Measurements from ENCODE around the gene TGFB3.

TGFB3 gene

DNA sequence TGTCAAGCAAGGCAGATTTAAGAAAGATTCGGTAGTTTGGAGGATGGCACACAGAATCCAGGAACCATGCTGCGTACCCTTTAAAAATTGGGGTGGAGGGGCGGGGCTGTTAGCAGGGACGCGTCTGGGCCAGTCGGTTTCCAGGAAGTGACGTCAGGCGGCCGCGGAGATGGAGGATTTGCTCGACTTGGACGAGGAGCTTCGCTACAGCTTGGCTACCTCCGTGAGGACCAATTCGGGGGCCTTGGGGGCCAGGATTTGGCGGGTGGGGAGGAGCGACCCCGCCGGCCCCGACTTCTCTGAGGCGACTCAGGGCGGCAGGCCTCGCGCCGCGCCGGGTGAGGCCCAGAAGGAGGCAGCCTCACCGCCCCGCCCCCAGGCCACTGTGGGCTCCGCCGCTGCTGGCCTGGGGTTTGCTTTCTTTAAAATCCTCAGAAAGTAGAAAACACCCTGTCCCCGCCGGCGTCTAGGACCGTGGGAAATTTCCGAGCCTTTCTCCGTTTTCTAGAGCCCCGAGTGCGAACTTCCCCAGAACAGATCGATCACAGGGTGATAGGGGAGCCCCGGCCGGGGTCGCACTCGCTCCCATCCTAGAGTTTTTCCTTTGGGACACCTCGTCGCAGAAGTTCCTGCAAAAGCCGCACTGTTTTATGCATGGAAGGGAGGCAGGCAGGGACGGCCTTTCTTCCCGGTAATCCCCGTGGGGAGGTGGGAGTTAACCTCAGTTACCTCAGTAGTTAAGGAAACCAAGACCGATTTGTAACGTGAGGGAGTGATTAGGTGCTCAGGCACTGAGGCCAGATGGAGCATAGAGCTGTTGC is 4.0 kb upstream of the TGFB3 start, which contains the start of gene IFT43:
TSS of gene IFT43 (plus strand) at position 146 of the 821 bp plus-strand sequence. CDS start at position 170, 24 bp downstream.
- no peak for FAIRE-seq

DNA sequence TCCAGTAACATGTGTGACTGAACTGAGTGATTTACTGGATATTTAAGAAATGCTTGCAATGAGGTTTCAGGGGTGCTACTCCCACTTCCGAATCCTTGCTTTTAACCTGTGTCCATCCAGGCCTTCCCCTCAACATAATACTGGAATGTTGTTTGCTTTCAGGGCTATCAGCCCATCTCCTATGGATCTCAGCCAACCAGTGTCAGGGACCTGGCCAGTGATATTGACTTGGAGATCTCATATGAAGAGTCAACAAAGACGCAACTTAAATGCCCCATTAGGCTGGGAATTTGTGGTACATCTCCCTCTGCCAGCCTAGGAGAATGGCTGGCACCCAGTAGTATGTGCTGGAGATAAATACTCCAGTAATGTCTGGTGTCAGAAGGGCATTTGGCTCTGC is 2.9 kb upstream of the TGFB3 start:
- no peak for FAIRE-seq

DNA sequence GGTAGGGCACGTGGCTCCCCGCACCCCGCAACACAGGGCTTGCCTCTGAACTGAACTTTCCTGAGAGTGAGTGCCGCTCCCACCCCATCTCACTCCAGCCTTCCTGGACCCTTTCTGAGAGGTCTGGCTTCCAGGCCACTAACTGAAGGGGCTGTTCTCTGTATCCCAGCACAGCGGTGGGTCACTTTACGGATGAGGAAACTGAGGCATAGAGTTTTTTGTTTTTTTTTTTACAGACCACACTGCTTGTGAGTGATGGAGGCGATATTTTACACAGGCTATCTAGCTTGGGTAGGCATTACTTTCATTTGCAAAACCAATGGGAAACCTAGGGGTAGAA is 1.2 kb upstream of the TGFB3 start:
- FAIRE-seq, result no peak

DNA sequence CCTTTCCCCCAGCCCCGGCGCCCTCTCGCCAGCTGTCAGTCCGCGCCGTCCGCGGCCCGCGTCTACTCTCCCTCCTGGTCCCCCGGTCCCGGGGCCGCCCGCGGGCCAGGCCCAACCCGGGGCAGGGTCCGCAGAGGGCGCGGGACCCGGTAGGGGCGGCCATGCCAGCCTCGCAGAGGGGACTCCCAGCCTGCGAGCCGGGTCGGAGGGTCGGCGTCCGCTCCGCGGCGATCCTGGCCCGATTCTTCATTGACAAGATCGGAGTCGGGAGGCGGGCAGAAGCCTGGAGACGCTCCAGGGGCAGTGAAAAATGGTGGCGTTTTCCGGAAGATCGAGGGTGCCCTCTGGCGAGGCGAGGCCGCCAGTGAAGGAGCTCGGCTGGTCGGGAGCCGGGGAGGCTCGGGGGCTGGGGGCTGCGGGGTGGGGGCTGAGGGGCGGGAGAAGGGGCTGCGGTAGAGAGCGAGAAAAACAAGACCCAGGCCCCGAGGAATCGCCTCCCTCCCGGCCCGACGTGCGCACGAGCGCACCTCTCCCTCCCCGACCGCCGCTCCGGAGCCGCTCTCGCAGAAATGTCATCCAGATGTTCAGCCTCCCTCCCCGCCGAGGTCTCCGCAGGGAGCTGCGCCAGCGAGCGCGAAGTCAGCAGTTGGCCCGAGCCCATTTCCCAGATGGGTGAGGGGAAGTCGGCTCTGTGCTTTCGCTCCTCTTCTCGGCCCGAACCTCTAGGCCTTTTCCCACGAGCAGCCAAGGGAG is 647 bp upstream of the TGFB3 start:
- no peak for FAIRE-seq

DNA sequence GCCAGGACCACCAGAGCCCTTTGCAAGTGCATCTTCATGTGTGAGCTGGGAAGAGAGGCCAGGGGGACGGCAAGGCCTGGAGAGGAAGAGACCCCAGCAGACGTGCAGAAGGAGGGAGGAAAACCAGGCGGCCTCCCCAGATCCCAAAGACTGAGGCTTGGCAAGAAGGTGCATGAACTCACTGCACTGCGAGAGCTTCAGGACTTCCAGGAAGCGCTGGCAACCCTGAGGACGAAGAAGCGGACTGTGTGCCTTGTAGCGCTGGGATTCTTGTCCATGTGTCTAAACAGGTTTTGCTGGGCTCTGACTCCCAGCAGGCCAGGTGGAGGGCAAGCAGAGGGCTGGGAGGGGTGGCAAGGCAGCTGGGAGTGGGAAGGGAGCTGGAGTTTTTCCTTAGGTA is 939 bp downstream of the TGFB3 start:
- no peak for FAIRE-seq

DNA sequence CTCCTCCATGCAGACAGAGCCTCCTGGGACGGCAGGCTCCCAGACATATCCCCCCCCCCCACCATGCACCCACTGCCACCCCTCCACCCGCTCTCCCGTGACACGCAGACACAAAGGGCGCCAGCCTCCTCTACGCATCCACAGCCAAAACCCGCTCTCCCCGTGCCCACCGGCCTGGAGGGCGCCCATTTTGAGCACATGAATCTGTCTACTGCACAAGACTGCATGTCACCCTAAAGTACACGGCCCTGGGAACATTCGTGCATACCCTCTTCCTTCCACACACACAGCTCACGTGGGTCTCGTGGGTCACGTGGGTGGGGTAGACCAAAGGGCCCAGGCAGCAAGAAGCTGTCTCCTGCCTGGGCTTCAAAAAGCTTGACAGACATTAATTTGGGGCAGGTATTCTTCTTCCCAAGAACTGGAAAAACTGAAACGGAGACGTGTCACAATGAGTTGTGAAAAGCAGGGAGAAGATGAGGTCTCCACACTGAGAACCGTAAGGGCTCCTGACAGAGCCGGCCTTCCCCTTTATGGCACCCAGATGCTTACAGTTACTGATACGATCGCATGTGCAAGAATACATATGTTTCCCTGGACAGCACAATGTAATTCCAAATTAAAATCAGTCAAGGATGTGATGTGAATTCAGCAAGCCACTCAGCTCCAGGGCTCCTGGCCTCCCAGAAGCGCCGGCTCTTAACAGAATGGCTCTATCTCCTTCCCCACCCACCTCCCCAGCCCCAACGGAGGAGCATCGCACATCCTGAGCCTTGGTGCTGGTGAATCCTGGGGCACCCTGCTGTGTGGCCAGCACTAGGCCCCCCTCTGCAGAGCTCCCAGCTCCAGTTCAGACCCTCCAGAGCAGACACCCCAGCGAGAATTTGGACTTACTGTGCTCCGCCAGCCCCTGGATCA is 1.9 kb downstream of the TGFB3 start:
- no peak for FAIRE-seq

DNA sequence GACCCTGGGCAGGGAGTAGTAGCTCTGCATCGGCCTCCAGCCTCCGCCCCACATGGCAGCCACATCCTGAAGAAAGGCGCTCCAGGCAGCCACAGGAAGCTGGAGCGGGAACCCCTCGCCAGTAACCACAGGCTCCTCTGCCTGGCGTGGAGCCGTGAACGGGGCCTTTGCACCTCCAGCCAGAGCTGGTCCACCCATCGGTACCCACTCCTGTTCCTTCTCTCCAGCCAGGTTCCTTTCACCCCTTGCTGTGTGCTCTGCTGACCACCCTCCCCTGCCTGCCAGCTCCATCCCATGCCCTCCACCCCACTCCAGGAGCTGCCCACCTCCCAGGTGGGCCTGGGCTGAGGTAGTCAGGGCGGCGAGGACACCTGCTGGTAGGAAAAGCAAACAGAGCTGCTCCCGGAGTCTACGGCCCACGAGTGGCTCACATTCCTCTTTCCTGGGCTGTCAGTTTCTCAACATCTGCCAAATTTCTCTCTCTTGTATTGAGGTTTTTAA is 2.7 kb downstream of the TGFB3 start:
- FAIRE-seq, result no peak

DNA sequence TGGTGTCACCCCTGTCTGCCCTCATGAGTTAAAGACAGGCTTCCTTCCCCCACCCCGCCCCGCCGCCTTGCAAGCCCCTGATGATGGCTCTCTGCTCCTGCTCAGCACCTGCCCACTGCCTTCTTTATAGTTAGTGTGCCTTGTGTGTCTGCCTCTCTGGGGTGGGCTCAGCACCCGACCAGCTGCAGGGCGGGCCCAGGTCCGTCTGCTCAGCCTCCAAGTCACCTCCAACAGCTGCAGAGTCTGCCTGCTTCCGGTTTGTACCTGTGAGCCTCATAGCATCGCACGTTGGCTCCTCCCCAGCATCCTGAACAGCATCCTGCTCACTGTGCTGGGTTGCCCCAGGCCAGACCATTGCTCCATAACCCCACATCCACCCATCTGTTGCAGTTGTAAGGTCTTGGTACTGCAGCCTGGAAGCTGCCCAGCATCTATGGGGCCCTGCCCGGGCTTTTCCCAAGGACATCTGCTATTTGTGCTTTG is 3.5 kb downstream of the TGFB3 start:
- no peak for FAIRE-seq

DNA sequence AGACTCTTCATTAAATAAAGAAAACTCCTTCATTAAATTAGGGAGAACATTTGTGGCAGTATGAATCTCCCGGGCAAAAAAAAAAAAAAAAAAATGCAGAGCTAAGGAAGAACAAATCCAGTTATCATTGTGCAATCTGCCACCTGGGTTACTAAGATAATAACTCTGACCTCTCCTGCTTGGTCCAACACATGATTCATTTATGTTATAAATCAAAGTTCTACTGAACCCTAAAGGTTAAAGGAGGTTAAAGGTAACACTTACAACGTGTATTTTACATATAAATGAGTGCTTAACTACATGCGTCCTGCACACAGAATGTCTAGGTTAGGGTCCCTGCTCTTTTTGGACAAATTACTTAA is 4.2 kb downstream of the TGFB3 start:
- no peak for FAIRE-seq

DNA sequence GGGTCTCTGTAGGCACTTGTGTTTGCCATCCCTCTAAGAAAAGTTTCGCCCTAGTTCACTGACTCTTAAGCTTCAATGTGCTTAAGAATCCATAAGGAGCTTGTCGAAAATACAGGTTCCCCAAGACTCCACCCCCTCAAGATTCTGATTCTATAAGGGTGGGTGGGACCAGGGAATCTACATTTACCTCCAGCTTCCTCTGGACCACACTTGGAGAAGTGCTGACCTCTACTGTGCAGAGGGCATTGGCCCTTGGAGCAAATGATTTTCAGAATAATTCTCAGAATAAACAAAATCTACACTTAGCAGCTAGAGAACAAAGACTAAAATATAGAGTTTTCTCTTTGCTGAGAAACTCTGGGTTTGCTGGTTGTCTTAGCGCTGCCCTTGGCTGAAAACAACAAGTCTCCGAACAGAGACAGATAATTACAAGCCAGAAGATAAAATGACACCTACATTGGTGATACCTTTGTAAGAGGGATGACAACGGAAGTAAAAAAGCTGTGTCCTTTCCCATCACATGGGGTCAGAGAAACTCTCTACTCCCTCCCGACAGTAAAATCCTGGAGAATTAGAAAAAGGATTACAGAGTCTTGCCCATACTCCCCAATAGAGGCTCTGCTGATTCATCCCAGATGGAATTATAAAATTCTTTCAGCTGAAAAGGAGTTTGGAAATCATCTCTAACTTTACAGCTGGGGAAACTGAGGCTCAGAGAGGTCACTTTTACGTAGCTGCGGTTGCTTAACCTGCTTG is 4.8 kb downstream of the TGFB3 start:
- no peak for FAIRE-seq

DNA sequence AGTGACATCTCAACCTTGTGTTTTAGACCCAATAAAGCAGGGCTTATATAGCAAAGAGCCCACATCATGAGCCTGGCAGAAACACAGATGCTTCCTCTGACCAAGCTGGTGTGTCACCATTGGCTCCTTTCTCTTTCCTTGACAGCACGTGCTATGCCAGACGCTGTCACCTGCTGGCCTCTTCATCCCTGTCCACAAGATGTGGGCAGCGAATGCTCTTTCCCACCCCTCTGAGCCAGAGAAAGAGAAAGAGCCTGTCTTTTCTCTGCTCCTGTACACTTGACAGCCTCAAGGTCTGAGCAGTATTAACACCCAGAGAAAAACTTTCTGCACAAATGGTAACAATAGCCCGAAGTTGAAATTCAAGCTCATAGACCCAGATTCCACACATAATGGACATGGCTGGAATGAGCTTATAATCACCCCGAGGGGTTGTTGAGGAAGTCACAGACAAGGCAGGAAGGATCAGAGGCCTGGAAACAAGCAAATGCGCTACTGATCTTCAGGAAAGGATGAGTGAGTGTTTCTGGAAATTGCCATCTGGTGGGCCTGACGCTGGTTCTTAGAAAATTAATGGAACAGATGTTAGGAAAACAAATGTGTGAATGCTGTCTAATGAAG is 8.9 kb downstream of the TGFB3 start:
- FAIRE-seq, result no peak

DNA sequence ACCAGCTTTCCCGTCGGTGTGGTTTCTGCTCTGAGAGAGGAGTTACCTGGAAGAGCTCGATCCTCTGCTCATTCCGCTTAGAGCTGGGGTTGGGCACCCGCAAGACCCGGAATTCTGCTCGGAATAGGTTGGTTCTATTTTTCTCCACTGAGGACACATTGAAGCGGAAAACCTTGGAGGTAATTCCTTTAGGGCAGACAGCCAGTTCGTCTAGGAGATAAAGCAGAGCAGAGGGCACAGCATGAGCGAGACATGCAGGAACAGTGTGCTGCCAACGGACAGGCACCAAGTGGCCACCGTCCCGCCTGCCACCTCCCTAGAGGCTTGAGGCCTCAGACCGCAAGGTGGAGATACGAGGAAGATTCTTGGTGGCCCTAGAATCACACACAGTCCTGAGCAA is 10.3 kb downstream of the TGFB3 start:
- FAIRE-seq, result no peak

DNA sequence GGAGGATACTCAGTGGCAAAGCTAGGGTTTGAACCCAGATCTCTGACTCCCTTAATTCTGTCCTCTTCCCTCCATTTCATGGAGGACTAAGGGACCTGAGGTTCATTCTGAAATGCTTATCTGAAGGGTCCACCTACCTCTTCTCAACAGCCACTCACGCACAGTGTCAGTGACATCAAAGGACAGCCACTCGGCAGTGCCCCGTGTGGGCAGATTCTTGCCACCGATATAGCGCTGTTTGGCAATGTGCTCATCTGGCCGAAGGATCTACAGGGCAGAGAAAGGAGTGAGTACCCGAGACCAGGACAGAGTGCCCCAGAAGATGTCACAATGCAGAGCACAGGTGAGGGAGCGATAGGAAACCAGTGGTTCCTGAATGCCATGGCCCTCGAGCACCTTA is 10.8 kb downstream of the TGFB3 start:
- FAIRE-seq, result no peak

DNA sequence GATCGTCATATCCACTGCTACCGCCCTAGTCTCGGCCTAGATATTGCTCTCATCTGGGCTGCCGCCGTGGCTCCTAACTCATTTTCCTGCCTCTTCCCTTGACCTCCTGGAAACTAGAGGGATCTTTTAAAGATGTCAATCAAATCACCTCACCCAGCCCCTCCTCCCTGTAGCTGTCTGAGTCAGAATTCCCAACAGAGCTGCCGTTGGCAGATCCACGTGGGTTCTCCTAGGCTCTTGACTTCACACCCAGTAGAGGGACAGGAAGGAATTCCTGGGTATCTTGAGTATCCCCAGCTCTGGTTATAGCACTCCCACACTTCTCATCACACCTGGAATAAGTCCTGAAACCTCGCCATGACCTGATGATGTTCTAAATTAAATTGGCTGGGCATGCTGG is 11.9 kb downstream of the TGFB3 start:
- no peak for FAIRE-seq

DNA sequence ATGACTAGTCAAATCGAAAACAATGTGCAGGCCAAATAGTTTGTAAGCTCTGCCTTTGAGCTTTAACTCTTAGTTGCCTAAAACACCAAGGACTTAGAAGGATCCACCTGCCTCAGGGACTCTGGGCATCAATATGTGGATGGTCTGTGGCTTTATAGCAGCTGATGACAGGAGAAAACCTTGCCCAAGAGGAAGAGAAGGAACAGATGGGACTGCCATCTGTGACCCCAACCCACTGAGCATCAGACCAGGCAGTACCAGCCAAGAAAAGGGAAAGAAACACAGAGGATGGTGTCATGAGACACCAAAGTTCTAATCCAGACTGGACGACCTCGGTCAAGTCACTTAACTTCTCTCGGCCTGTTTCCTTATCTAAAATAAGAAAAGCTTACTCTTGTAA is 12.7 kb downstream of the TGFB3 start:
- no peak for FAIRE-seq

DNA sequence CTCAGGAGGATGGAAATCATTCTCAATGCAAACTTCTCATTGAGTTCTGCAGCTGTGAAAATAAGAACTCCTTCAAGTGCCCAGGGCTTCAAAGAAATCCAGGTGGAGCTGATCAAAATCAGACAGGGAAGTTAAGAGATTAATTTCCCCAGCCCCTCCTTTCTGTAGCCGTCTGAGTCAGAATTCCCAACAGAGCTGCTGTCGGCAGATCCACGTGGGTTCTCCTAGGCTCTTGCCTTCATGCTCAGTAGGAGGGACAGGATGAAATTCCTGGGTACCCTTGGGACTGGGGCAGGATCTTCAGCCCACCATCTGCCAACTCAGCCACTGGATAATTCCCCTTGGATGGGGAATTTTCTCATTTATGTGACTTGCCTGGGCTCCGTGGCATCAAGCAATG is 13.3 kb downstream of the TGFB3 start:
- no peak for FAIRE-seq

DNA sequence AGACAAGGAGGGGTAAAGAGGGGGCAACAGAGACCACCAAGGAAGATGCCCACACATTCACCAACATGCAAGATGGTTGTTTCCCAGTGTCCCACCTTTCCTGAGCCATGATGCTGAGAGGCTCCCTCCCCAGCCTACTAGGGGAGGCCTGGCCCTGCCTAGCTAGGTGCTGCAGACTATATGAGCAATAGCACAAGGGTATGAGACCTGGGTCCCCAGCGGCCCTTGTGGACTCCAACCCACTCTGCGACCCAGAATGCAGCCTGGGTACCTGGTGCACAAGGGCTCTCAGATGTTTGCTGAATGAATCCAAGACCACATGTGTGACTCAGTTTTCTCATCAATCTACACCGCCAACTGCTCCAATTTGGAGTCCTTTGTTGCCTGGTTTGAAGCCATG is 13.9 kb downstream of the TGFB3 start:
- no peak for FAIRE-seq

DNA sequence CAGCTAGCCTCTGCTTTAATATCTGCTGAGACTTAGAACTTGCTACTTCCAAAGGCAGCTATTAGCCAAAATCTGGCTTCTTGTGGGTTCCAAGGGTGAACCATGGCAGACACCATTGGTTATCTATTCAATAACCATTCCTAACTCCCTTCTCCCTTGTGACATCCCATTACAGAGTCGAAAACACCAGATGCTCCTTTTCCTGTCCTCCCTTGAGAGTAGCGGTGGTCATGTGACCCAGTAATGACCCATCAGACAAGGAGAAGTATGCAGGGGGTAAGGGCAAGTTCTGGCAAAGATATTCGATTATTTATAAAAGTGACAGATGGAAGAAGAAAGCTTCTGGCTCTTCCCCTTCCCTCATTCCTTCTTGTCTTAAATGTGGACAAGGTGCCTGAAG is 20.1 kb downstream of the TGFB3 start:
- no peak for FAIRE-seq

DNA sequence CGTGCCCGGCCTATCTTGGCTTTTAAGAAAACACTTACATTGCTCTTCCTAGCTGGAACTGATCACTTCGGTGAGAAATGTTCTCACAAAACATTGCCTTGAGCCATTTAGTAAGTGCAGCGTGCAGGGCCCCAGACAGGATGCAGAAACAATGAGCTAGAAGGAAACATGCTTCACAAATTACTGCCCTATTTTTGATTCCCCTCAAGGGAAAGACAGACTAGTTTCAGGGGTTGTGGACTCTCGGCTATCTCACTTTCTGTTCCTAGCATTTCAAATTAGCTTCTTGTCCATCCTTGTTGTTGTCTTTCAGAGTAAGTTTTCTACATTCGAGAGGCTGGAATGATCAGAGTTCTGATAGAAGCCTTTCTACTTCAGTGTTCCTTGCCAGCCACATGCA is 21.6 kb downstream of the TGFB3 start:
- FAIRE-seq, result no peak

DNA sequence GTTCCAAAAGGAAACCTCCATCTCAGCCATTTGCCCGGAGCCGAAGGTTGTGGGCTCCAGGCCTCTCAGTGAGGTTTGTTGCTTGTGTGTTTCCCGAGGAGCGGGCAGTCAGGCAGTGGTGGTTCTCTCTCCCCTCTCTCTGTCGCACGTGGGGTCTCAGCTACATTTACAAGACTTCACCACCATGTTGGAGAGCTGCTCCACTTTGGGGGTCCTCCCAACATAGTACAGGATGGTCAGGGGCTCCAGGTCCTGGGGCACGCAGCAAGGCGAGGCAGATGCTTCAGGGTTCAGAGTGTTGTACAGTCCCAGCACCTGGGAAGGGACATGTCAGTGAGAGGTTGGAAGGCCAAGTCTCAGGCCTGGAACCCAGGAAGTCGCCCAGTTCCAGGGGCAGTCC is 22.8 kb downstream of the TGFB3 start:
- FAIRE-seq, result no peak

DNA sequence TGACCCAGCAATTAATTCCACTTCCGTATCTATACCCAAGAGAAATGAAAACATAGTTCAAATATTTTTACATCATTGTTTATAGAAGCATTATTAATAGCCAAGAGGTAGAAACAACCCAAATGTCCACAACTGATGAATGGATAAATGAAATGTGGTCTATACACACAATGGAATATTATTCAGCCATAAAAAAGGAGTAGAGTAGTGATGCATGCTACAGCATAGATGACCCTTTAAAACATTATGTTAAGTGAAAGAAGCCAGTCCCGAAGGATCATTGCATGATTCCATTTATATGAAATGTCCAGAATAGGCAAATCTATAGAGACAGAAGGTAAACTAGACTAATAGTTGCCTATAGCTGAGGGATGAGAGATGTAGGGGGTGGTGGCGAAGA is 29.3 kb downstream of the TGFB3 start:
- FAIRE-seq, result no peak

DNA sequence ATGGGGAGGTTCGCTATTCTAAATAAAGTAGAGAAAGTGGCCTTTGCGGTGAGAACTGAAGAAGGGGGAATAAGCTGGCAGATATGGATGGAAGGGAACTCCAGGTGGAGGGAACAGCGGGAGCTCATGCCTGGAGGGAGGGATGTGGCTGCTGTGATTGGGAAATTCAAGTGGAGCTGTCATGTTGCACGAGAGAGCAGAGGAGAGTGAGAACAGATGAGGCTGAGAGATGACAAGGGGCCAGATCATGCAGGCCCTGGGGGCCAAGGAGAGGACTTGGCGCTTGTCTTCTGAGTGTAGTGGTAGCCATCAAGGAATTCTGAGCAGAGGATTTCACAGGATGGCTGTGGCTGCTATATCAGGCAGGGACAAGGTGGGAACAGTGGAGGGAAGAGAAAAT is 35.0 kb downstream of the TGFB3 start:
- no peak for FAIRE-seq

Measured in TTC549 (cell line).